ENCODE results near the gene C16orf95.
"Not testable (repeated sequence)": the region's sequence is repeated elsewhere in the genome, so short reads cannot be mapped to it uniquely, and the experiment has no call there.

Gene C16orf95

DNA sequence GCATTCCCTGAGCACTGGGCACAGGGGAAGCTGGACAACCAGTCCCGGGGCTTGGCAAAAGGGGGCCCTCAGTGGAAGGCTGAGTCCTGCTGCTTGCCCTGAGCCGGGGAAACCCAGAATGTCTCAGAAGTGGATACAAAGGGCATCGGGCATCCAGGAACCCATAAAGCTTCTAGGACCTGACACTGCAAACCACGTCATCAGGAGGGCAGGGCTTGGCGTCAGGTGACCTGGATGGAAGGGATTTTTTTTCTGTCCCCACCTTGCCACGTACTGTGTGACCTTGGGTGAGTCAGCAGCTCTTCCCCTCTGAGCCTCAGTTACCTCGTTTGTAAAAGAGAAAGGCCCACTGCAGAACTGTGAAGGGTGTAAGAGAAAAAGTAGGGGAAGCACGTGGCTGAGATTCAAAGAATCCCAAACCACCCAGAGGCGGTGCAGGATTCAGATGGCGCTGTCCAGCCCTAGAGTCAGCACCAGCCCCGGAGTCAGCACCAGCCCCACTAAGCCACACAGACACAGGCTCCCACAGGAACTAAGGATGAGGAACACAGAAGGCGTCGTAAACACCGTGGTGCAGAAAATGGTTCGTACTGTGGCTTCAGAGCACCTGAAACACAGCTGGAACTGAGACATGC, 53.7 kb downstream of the C16orf95 start:
- Histone ChIP-seq H3K9me3 (no peaks in the 10 kb centered on the region), H3K27me3 (no peaks in the 10 kb centered on the region), H3K4me3 (no peak overlapping the region), H3K36me3 (no peaks in the 10 kb centered on the region), H3K27ac (no peak overlapping the region), H3K4me1 (peaks cover 0 to 4% (median 0%) of the 10 kb centered on the region in 4 donors)
- no peak for DNase-seq
- TF ChIP-seq, protein P1, sequence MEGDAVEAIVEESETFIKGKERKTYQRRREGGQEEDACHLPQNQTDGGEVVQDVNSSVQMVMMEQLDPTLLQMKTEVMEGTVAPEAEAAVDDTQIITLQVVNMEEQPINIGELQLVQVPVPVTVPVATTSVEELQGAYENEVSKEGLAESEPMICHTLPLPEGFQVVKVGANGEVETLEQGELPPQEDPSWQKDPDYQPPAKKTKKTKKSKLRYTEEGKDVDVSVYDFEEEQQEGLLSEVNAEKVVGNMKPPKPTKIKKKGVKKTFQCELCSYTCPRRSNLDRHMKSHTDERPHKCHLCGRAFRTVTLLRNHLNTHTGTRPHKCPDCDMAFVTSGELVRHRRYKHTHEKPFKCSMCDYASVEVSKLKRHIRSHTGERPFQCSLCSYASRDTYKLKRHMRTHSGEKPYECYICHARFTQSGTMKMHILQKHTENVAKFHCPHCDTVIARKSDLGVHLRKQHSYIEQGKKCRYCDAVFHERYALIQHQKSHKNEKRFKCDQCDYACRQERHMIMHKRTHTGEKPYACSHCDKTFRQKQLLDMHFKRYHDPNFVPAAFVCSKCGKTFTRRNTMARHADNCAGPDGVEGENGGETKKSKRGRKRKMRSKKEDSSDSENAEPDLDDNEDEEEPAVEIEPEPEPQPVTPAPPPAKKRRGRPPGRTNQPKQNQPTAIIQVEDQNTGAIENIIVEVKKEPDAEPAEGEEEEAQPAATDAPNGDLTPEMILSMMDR (IDR thresholded peaks at IDR 0.05) = no peak
- intact Hi-C loops (cut with DNase I; ENCODE audit: low total_unique reads) = no loop called here

DNA sequence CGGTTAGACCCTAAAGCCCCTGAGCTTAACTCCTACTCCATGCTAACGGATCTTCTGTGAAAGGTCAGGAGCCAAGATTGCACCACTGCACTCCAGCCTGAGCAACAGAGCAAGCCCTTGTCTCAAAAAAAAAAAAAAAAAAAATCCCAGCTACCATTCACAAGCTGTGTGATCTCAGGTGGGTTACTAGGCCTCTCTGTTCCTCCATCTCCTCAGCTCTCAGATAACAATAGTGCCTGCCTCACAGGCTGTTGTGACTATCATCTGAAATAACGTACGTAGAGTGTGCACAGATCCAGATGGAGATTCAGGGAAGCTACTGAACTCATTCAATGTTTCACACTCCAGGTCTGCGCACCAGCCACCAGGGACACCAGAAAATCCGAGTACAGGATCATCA, 57.8 kb downstream of the C16orf95 start:
- Histone ChIP-seq H3K27ac (no peak overlapping the region), H3K4me3 (no peak overlapping the region), H3K27me3 (no peaks in the 10 kb centered on the region), H3K9me3 (no peaks in the 10 kb centered on the region), H3K36me3 (no peaks in the 10 kb centered on the region), H3K4me1 (peaks cover 0 to under 1% (median 0%) of the 10 kb centered on the region in 4 donors)
- TF ChIP-seq, protein P1 (IDR thresholded peaks at IDR 0.05) = no peak
- intact Hi-C loops (cut with DNase I; ENCODE audit: low total_unique reads) = no loop called here
- DNase-seq = no peak

DNA sequence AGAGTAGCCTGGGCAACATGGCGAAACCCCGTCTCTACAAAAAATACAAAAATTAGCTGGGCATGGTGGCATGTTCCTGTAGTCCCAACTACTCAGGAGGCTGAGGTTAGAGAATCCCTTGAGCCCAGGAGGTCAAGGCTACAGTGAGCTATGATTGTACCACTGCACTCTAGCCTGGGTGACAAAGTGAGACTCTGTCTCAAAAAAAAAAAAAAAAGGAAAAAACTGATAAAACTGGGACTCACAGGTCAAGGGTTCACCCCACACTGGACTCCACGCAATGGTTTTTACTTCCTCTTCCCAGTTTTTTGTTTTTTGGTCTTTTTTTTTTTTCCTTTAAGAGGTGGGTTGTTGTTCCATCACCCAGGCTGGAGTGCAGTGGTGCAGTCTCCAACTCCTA, 58.5 kb downstream of the C16orf95 start:
- H3K4me1 ChIP-seq; H3K27ac ChIP-seq; DNase-seq; H3K9me3 ChIP-seq; H3K36me3 ChIP-seq; H3K4me3 ChIP-seq; H3K27me3 ChIP-seq; intact Hi-C loops (cut with DNase I; ENCODE audit: low total_unique reads): not testable (repeated sequence)

DNA sequence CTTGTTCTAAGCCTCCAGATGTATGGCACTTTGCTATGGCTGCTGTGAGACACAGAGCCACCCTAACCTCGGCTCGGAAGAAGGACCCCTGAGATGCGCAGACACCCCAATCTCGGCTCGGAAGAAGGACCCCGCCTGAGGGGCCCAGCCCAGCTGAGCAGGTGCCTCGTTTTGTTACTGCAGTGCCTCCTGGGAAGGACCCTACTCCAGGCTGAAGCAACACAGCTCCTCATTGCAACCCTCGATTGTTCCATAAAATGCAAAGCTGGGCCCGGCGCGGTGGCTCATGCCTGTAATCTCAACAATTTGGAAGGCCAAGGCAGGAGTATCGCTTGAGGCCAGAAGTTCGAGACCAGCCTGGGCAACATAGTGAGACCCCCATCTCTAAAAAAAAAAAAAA, 61.3 kb downstream of the C16orf95 start:
- Histone ChIP-seq H3K4me3 (no peak overlapping the region), H3K27me3 (no peaks in the 10 kb centered on the region), H3K27ac (no peak overlapping the region), H3K36me3 (no peaks in the 10 kb centered on the region), H3K4me1 (no peaks in the 10 kb centered on the region), H3K9me3 (no peaks in the 10 kb centered on the region)
- intact Hi-C loops (cut with DNase I; ENCODE audit: low total_unique reads) = no loop called here
- peak in 1 of 2 donors; percentile 46 for DNase-seq
- TF ChIP-seq, protein P1 (IDR thresholded peaks at IDR 0.05) = no peak

DNA sequence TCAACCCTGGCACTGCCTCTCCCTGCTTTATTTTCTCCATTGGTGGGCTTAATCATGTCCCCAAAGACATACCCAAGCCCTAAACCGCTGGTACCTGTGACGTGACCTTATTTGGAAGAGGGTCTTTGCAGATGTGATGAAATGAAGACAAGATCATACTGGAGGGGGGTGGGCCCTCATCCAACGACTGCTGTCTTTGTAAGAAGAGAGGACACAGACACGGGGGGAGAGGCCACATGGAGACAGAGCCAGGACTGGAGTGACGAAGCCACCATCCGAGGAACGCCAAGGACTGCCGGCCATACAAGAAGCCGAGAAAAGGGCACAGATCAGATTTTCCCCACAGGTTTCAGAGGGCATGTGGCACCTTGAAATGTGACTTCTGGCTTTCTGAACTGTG, 62.5 kb downstream of the C16orf95 start:
- no peak for DNase-seq
- TF ChIP-seq, protein P1 (IDR thresholded peaks at IDR 0.05) = no peak
- H3K4me3 ChIP-seq = no peak overlapping the region
- intact Hi-C loops (cut with DNase I; ENCODE audit: low total_unique reads) = no loop called here
- H3K27ac ChIP-seq = no peak overlapping the region
- H3K27me3 ChIP-seq = no peaks in the 10 kb centered on the region
- no peaks in the 10 kb centered on the region for H3K4me1 ChIP-seq
- H3K36me3 ChIP-seq = no peaks in the 10 kb centered on the region
- H3K9me3 ChIP-seq = no peaks in the 10 kb centered on the region

DNA sequence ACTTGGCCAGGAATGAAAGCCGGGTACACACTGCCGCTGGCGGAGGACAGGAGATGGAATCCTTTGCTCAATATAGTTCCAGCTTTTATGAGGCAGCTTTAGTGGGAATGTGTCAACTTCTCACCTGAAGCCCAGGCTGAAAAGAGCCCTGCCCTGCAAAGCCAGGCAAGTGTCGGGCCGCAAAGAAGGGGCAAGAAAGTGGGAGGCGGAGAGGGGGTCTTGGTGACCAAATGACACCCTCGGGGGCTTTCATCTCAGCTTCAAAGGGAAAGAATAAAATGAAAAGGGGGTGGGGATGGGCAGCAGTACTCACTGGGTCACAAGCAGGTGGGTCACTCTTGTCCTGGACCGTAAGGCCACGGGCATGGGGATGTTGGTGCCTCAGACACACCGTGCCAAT, 62.9 kb downstream of the C16orf95 start:
- Histone ChIP-seq H3K36me3 (no peaks in the 10 kb centered on the region), H3K27me3 (no peaks in the 10 kb centered on the region), H3K27ac (no peak overlapping the region), H3K9me3 (no peaks in the 10 kb centered on the region), H3K4me1 (no peaks in the 10 kb centered on the region), H3K4me3 (no peak overlapping the region)
- intact Hi-C loops (cut with DNase I; ENCODE audit: low total_unique reads) = no loop called here
- no peak for DNase-seq
- TF ChIP-seq, protein P1 (IDR thresholded peaks at IDR 0.05) = no peak
